Fibroblast of skin of back (primary cell): ENCODE measurements around the gene LONP2.
"Not testable (repeated sequence)": the region's sequence is repeated elsewhere in the genome, so short reads cannot be mapped to it uniquely, and the experiment has no call there.

Source experiments
- DNase-seq: peaks from one replicate; pipeline ENCODE4 v3.0.0-alpha.2; 2013

Gene LONP2

DNA sequence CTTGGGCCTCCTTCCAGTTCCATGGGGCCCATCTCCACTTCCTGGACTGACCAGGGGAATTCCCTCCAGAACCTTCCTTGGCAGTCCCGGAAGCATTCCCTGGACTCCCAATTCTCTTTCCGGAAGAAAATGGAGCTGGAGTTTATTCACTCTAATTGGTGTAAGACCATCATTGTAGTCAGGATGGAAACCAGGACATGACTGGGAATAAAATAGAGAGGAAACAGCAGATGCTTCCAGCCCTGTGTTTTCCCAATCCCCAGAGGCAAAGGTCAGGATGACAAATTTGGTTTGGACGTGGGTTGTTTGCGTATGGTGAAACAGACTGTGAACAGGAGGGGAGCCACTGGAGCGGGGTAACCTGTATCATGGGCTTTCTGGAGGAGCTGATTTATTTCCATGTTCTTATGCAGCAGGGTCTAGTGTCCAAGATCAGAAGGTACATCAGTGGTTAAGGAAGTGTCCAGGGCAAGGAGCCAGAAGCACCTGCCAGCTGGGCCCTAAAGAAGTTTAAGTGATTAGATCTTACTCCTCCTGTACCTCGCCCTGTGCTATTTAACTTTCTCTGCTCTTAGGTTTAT lies 8.5 kb upstream of the LONP2 start:
- DNase-seq = no peak

GRCh38 chr16:48236286-48236685 lies 7.8 kb upstream of the LONP2 start:
- no peak for DNase-seq

DNA sequence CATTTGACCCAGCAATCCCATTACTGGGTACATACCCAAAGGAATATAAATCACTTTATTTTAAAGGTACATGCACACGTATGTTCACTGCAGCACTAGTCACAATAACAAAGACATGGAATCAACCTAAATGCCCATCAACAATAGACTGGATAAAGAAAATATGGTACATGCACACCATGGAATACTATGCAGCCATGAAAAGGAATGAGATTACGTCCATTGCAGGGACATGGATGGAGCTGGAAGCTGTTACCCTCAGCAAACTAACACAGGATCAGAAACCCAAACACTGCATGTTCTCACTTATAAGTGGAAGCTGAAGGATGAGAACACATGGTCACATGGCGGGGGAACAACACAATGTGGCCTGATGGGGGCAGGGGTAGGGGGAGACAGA lies 4.0 kb upstream of the LONP2 start:
- DNase-seq = not testable (repeated sequence)

- DNase-seq = no peak
These were observed 729 bp downstream of the LONP2 start for GRCh38 chr16:48244863-48245195.

GRCh38 chr16:48246066-48246465 lies 2.0 kb downstream of the LONP2 start:
- DNase-seq = no peak

DNA sequence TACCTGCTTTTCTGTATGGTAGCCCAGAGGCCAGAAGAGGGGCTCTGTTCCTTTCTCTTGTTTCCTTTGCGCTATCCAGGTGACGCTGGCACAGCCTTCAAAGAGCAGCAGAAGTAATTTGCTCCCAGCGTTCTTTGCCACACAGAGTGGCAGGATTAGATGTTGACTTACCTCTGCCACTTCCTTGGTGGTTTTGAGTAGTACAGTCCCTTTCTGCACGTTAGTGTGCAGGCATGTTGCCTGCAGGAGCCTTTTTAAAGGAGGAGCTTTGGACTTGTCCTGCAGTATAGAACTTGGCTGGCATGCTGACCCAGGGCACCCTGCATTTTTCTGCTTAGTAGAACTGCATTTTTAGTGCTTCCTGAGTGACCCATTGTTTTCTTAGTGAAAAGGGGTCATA lies 3.2 kb downstream of the LONP2 start, which contains the start of gene ABCC11:
Gene ABCC11 (minus strand): TSS at position 229 of the 400 bp plus-strand sequence. CDS start 15,618 bp downstream, outside the sequence.
- DNase-seq = no peak

DNA sequence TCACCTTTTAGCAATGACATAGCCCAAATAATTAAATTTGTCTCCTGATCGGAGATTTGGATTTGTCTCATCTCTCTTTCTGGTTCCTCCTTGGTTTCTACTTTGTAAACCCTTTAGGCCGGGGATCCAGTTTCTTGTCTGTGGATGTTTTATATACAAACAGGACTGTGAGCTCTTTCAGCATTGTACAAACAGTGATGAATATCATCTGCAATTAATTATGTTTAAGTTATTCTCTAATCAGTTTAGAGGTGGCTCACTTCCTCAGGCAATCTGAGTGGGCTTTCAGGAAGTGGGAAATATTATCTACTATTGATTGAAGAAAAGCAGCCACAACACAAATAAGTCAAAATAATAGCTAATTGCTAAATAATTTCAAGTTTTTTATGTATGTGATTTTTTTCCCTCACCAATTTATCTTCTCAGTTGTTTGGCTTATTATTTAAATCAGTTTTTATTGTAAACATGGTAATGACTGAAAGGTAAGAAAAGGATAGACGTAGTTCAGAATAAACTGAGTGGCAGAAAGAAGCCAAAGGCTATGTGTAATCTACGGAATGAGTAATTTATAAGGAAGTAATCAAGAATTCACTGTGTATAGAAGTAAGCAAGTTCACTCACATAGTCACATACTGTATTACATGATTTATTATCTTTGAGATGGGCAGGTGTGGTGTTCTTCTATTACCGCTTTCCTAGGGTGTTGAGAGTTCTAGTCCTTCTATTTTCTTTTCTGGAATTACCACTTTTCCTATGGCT lies 6.6 kb downstream of the LONP2 start:
- no peak for DNase-seq

DNA sequence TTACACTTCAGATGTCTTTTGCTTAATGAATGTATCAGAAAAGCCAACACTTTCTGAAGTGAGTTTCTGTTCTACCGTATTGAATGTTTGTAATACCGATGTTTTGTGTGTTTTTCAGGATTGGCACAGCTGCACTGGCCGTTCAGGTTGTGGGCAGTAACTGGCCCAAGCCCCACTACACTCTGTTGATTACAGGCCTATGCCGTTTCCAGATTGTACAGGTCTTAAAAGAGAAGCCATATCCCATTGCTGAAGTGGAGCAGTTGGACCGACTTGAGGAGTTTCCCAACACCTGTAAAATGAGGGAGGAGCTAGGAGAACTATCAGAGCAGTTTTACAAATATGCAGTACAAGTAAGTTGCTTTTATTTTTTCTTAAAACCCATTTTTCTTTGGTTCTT lies 7.9 kb downstream of the LONP2 start:
- DNase-seq = no peak

DNA sequence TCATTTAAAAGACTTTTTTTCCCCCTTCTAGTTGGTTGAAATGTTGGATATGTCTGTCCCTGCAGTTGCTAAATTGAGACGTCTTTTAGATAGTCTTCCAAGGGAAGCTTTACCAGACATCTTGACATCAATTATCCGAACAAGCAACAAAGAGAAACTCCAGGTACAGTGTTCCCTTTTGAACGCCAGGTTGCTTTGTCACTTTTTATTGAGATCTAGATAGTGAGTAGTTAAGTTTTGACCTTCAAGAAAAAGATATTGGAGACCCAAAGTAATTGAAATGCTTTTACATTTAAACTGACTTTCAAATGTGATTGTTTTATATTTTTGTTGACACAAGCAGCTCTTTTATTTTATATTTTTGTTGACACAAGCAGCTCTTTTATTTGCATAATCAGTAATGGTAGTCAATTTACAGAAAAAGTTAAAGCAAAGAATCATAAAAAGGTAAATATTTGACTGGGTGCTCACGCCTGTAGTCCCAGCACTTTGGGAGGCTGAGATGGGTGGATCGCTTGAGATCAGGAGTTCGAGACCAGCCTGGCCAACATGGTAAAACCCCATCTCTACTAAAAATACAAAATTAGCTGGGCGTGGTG lies 12.6 kb downstream of the LONP2 start:
- DNase-seq = no peak

DNA sequence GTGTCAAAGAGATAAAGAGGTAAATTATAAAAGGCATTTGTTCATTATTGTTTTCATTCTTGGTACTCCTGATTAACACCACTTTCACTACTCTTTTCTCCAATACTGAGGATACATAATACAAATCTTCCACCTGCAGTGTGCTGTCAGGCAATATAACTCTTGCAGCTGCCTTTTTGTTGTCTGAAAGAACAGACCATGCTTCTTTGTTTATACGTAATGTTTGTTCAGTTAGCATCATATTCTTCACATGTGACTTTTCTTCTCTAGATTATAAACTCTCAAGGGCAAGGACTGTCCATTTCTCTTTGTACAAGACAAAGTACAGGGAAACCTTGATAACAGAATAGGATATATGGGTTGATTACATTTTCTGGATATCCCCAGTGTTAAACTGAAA lies 17.5 kb downstream of the LONP2 start:
- no peak for DNase-seq

DNA sequence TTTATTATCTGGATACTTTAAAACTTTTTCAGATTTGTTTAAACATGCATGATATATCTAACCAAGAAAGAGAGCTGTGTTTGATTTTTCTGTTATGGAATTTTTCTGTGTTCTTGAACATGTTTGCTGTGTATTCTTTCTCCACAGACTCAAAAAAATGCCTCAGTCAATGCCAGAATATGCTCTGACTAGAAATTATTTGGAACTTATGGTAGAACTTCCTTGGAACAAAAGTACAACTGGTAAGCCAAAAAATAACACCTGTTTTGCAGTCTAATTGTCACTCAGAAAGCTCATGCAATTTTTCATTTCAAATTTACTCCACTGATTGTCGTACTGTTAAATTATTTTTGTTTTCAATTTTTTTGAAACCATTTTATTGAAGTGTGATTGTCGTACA lies 18.5 kb downstream of the LONP2 start:
- no peak for DNase-seq

GRCh38 chr16:48269011-48269410 lies 24.9 kb downstream of the LONP2 start:
- DNase-seq = no peak

GRCh38 chr16:48271728-48272127 lies 27.6 kb downstream of the LONP2 start:
- DNase-seq = peak; percentile 40

DNA sequence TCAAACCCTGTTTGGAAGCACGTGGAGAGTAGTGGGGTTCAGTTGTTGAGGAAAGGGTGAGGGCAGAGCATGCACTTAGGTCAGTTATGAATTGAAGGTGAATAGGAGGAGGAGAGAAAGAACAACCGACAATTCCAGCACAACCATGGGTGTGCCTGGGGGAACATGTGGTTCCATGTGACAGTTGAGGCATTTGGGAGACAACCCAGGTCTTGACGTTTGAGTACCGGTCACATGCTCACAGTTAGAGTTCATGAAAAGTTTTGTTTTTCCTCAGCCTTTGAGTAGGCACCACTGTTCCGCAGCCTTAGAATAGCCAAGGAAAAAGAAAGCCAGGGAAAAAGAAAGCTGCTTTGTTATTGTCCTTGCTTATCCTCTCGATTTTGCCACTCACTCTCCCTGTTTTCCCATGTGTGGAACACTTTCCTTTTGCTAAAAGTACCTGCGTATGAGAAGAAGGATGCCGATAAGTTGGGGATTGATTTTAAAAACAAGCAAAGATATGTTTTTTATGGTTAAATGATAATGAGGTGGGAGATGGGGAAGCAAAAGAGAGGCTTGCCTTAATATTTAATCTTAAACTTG lies 28.8 kb downstream of the LONP2 start:
- DNase-seq = no peak

- no peak for DNase-seq
These were observed 30.4 kb downstream of the LONP2 start for GRCh38 chr16:48274476-48274875.

DNA sequence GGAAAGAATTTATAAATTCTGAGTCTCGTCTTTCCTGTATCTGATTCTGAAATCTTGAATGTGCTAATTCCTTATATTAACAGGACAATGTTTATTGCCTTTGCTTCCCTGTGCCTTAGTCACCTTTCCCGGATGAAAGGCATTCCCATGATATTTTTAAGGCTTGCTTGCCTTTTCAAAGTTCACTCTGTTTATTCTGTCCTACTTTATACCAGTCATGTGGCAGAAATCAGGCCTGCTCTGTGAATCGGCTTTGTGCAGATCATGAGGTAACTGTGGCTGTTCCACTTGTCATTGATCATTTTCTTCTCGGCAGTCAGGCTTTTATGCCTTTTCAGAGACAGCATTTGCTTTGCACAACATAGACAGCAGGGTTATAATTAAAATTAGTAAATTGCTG lies 32.0 kb downstream of the LONP2 start:
- no peak for DNase-seq

DNA sequence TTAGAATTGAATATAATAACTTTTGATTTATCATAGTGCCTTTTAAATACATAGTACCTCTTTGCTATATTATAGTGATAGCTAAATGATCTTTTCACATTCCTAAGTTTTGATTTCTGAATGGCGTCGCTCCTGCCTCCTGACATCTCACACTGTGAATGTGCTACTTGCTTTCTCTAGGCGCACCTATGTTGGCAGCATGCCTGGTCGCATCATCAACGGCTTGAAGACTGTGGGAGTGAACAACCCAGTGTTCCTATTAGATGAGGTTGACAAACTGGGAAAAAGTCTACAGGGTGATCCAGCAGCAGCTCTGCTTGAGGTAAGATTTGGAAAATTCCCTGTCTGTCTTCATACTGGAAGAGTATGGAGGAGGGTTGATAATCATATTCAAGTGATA lies 33.1 kb downstream of the LONP2 start:
- DNase-seq = no peak

GRCh38 chr16:48279199-48279598 lies 35.1 kb downstream of the LONP2 start:
- no peak for DNase-seq

- no peak for DNase-seq
These were observed 36.4 kb downstream of the LONP2 start for GRCh38 chr16:48280546-48280945.

DNA sequence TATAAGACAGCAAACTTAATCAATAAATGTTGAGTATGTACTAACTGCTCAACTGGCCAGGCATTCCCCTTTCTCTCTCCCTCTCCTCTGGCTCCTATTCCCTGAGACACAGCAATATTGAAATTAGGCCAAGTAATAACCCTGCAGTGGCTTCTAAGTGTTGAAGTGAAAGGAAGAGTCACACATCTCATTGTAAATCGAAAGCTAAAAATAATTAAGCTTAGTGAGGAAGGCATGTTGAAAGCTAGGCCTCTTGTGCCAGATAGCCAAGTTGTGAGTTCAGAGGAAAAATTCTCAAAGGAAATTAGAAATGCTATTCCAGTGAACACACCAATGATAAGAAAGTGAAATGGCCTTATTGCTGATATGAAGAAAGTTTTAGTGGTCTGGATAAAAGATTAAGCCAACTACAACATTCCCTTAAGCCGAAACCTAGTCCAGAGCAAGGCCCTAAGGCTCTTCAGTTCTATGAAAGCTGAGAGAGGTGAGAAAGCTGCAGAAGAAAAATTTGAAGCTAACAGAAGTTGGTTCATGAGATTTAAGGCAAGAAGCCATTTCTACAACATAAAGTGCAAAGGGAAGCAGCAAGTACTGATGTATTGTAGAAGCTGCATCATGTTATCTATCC lies 38.6 kb downstream of the LONP2 start:
- no peak for DNase-seq

GRCh38 chr16:48284772-48285409 lies 40.8 kb downstream of the LONP2 start:
- DNase-seq = no peak

GRCh38 chr16:48287239-48287638 lies 43.1 kb downstream of the LONP2 start:
- peak; percentile 23 for DNase-seq

- DNase-seq = peak; percentile 49
These were observed 47.2 kb downstream of the LONP2 start for GRCh38 chr16:48291303-48291702.
